ENCODE results near the gene KIF5A. TPM values are rescaled to one million over a fixed set of nuclear protein-coding genes. Genes with fewer than 3 reads are reported as not detected.

The KIF5A gene
- total RNA-seq, 1 experiment from 2014 or later = 0.05 TPM

- H3K27me3 ChIP-seq (replicated peaks; ENCODE audit: control insufficient read depth, insufficient read depth, low read length) = no peaks in the 10 kb centered on the region
- intact Hi-C loops (cut with micrococcal nuclease; ENCODE audit: unreplicated experiment) = no loop called here
- peaks cover 1% of the 10 kb centered on the region; the same call in 1 of the 2 replicates for H3K4me1 ChIP-seq
- Mint-ChIP-seq H3K27ac (ENCODE audit: unreplicated experiment) (no peak overlapping the region), H3K36me3 (ENCODE audit: insufficient read depth, unreplicated experiment) (peaks cover 70% of the 10 kb centered on the region), H3K4me3 (ENCODE audit: unreplicated experiment) (no peak overlapping the region), H3K4me1 (ENCODE audit: low read depth, unreplicated experiment) (no peaks in the 10 kb centered on the region), H3K9me3 (ENCODE audit: unreplicated experiment) (no peaks in the 10 kb centered on the region), H3K27me3 (ENCODE audit: insufficient read depth, unreplicated experiment) (no peaks in the 10 kb centered on the region)
- H3K36me3 ChIP-seq (ENCODE audit: control insufficient read depth, insufficient read depth, low read length) = peaks cover 9% of the 10 kb centered on the region
- no peaks in the 10 kb centered on the region for H3K9me3 ChIP-seq
- TSS peak; percentile 27 for BruUV-seq (replicated peaks)
- TF ChIP-seq CTCF (IDR thresholded peaks at IDR 0.05; ENCODE audit: insufficient read depth in 1 of 2, low read depth in 1 of 2, low read length in 1 of 2, severe bottlenecking in 1 of 2, unreplicated experiment in 1 of 2) = no peak
- no peak overlapping the region for H3K4me3 ChIP-seq (ENCODE audit: low read depth, low read length)
- no peak for DNase-seq
- POLR2A ChIA-PET = no interaction called here
- CTCF ChIA-PET = no interaction called here
Observed at GRCh38 chr12:57529831-57530230, 20.0 kb upstream of the KIF5A start.

- H3K4me3 ChIP-seq (ENCODE audit: low read depth, low read length) = no peak overlapping the region
- ChIA-PET POLR2A (no interaction called here), CTCF (no interaction called here)
- no peak for TF ChIP-seq CTCF (IDR thresholded peaks at IDR 0.05; ENCODE audit: insufficient read depth in 1 of 2, low read depth in 1 of 2, low read length in 1 of 2, severe bottlenecking in 1 of 2, unreplicated experiment in 1 of 2)
- Mint-ChIP-seq H3K4me3 (ENCODE audit: unreplicated experiment) (no peak overlapping the region), H3K27ac (ENCODE audit: unreplicated experiment) (no peak overlapping the region), H3K27me3 (ENCODE audit: insufficient read depth, unreplicated experiment) (no peaks in the 10 kb centered on the region), H3K4me1 (ENCODE audit: low read depth, unreplicated experiment) (no peaks in the 10 kb centered on the region), H3K9me3 (ENCODE audit: unreplicated experiment) (no peaks in the 10 kb centered on the region), H3K36me3 (ENCODE audit: insufficient read depth, unreplicated experiment) (peaks cover 67% of the 10 kb centered on the region)
- no peaks in the 10 kb centered on the region for H3K4me1 ChIP-seq
- BruUV-seq (replicated peaks) = TSS peak; percentile 81
- no peak for DNase-seq
- no peaks in the 10 kb centered on the region for H3K9me3 ChIP-seq
- H3K27me3 ChIP-seq (replicated peaks; ENCODE audit: control insufficient read depth, insufficient read depth, low read length) = no peaks in the 10 kb centered on the region
- peaks cover 8% of the 10 kb centered on the region for H3K36me3 ChIP-seq (ENCODE audit: control insufficient read depth, insufficient read depth, low read length)
- intact Hi-C loops (cut with micrococcal nuclease; ENCODE audit: unreplicated experiment) = no loop called here
Observed at GRCh38 chr12:57530396-57531142, 19.3 kb upstream of the KIF5A start.

GRCh38 chr12:57531836-57532235 lies 18.0 kb upstream of the KIF5A start:
- Histone ChIP-seq H3K4me3 (ENCODE audit: low read depth, low read length) (no peak overlapping the region), H3K4me1 (no peaks in the 10 kb centered on the region), H3K27me3 (replicated peaks; ENCODE audit: control insufficient read depth, insufficient read depth, low read length) (no peaks in the 10 kb centered on the region), H3K9me3 (no peaks in the 10 kb centered on the region), H3K36me3 (ENCODE audit: control insufficient read depth, insufficient read depth, low read length) (peaks cover 5% of the 10 kb centered on the region)
- no peaks in the 10 kb centered on the region for H3K4me1 Mint-ChIP-seq (ENCODE audit: low read depth, unreplicated experiment)
- ChIA-PET POLR2A (no interaction called here), CTCF (no interaction called here)
- intact Hi-C loops (cut with micrococcal nuclease; ENCODE audit: unreplicated experiment) = no loop called here
- H3K27me3 Mint-ChIP-seq (ENCODE audit: insufficient read depth, unreplicated experiment) = no peaks in the 10 kb centered on the region
- no TSS peak for BruUV-seq (replicated peaks)
- no peak overlapping the region for H3K27ac Mint-ChIP-seq (ENCODE audit: unreplicated experiment)
- H3K9me3 Mint-ChIP-seq (ENCODE audit: unreplicated experiment) = no peaks in the 10 kb centered on the region
- peaks cover 69% of the 10 kb centered on the region for H3K36me3 Mint-ChIP-seq (ENCODE audit: insufficient read depth, unreplicated experiment)
- DNase-seq = no peak
- H3K4me3 Mint-ChIP-seq (ENCODE audit: unreplicated experiment) = no peak overlapping the region
- no peak for TF ChIP-seq CTCF (IDR thresholded peaks at IDR 0.05; ENCODE audit: insufficient read depth in 1 of 2, low read depth in 1 of 2, low read length in 1 of 2, severe bottlenecking in 1 of 2, unreplicated experiment in 1 of 2)

Data from Caco-2 (cell line).